ENCODE results near the gene IL6ST.
"Not testable (repeated sequence)": the region's sequence is repeated elsewhere in the genome, so short reads cannot be mapped to it uniquely, and the experiment has no call there.

DNA sequence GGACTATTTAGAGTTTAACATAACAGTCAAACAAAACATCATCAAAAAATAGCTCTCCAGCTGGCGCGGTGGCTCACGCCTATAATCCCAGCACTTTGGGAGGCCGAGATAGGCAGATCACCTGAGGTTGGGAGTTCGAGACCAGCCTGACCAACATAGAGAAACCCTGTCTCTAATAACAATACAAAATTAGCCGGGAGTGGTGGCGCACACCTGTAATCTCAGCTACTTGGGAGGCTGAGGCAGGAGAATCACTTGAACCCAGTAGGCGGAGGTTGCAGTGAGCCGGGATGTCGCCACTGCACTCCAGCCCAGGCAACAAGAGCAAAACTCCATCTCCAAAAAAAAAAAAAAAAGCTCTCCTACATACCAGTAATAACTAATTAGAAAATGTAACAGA lies 6.3 kb downstream of the IL6ST start:
- not testable (repeated sequence) for TF ChIP-seq SP1 (IDR thresholded peaks at IDR 0.05); BHLHE40 (IDR thresholded peaks at IDR 0.05; ENCODE audit: borderline replicate concordance)
